ENCODE measurements around the gene RREB1. TPM values are rescaled to one million over a fixed set of nuclear protein-coding genes. Genes with fewer than 3 reads are reported as not detected.

Gene RREB1
- total RNA-seq, 1 experiment from 2014 or later: 38.4 TPM

DNA sequence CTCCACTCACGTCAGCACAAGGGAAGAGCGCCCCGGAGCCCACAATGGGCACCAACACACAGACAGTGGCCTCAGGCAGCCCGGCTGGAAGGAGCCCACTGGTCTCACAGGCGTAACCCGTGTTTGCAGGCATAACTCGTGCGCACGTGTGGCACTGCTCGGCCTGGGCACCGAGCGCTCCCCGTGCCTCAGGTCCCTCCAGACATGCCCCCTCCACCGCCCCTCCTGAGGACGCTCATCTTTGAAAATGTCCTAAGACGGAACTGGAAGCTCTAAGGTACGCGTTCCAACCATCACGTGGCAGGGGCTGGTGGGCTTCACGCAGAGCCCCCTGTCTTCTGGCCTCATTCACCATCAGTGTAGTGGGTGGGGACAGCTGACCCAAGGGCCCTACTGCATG is 160.6 kb downstream of the RREB1 start:
- intact Hi-C loops (cut with micrococcal nuclease; ENCODE audit: unreplicated experiment): no loop called here
- no TSS peak for BruUV-seq (replicated peaks)
- no peak for DNase-seq
- CTCF ChIA-PET: no interaction called here
- Mint-ChIP-seq H3K9me3 (ENCODE audit: low read depth, unreplicated experiment) (no peaks in the 10 kb centered on the region), H3K27ac (ENCODE audit: unreplicated experiment) (no peak overlapping the region), H3K36me3 (ENCODE audit: insufficient read depth, unreplicated experiment) (peaks cover under 1% of the 10 kb centered on the region), H3K4me3 (ENCODE audit: low read depth, unreplicated experiment) (no peak overlapping the region), H3K27me3 (ENCODE audit: unreplicated experiment) (no peaks in the 10 kb centered on the region), H3K4me1 (ENCODE audit: low read depth, unreplicated experiment) (peaks cover 8% of the 10 kb centered on the region)
- TF ChIP-seq, protein P1, sequence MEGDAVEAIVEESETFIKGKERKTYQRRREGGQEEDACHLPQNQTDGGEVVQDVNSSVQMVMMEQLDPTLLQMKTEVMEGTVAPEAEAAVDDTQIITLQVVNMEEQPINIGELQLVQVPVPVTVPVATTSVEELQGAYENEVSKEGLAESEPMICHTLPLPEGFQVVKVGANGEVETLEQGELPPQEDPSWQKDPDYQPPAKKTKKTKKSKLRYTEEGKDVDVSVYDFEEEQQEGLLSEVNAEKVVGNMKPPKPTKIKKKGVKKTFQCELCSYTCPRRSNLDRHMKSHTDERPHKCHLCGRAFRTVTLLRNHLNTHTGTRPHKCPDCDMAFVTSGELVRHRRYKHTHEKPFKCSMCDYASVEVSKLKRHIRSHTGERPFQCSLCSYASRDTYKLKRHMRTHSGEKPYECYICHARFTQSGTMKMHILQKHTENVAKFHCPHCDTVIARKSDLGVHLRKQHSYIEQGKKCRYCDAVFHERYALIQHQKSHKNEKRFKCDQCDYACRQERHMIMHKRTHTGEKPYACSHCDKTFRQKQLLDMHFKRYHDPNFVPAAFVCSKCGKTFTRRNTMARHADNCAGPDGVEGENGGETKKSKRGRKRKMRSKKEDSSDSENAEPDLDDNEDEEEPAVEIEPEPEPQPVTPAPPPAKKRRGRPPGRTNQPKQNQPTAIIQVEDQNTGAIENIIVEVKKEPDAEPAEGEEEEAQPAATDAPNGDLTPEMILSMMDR (IDR thresholded peaks at IDR 0.05; ENCODE audit: unreplicated experiment): no peak

DNA sequence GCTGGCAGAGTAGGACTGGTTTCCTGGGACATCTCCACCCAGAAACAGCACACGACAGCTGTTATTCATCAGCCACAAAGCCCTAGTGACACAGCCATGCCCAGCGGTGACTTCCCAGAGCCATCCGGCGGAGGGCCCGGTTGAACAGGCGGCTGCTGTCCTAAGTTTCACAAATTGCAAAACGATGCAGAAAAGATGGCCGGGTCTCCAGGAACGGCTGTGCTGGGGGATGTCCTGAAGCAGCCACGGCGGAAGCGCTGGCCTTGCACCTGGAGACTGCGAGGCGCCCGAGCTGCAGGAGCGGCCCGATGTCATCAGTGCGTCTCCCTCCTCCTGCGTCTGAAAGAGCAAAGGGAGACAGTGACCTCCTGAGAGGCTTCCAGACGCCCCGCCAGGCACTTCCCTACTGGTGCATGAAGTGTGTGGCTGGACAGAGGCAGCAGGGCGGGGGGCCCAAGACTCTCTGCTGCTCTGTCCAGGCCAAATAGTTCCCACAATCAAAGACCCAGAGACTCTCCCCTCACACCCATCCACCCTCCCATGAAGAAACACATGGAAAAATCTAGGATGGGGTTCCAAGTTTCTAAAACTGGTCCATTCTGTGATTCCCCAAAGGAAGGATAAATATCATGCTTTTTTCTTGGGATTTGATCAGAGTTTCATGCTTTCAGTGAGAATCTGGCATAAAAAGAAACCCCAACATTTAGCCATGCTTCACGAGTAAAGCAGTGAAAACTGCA is 161.2 kb downstream of the RREB1 start:
- H3K27me3 Mint-ChIP-seq (ENCODE audit: unreplicated experiment): no peaks in the 10 kb centered on the region
- CTCF ChIA-PET: no interaction called here
- TF ChIP-seq, protein P1 (IDR thresholded peaks at IDR 0.05; ENCODE audit: unreplicated experiment): no peak
- no peak for DNase-seq
- no TSS peak for BruUV-seq (replicated peaks)
- intact Hi-C loops (cut with micrococcal nuclease; ENCODE audit: unreplicated experiment): no loop called here
- no peak overlapping the region for H3K4me3 Mint-ChIP-seq (ENCODE audit: low read depth, unreplicated experiment)
- peaks cover 6% of the 10 kb centered on the region for H3K36me3 Mint-ChIP-seq (ENCODE audit: insufficient read depth, unreplicated experiment)
- no peaks in the 10 kb centered on the region for H3K9me3 Mint-ChIP-seq (ENCODE audit: low read depth, unreplicated experiment)
- no peak overlapping the region for H3K27ac Mint-ChIP-seq (ENCODE audit: unreplicated experiment)
- peaks cover 8% of the 10 kb centered on the region for H3K4me1 Mint-ChIP-seq (ENCODE audit: low read depth, unreplicated experiment)

DNA sequence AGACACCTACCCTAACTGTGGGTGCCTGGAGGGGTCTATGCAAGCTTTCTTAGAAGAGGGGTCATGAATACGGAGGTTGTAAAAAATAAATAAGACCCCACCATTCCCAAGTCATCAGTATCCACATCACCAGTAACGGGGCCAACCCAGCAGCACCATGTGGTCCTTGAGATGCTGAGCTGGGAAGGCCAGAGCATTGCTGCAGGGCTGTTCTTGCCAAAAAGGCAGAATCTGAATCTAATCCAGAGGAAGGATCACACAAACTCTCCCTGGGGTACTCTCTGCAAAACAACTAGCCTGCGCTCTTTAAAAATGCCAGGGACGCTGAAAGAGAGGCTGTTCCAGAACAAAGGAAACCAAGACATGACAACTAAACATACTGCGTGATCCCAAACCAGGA is 162.1 kb downstream of the RREB1 start:
- CTCF ChIA-PET: no interaction called here
- Mint-ChIP-seq H3K4me1 (ENCODE audit: low read depth, unreplicated experiment) (peaks cover 8% of the 10 kb centered on the region), H3K4me3 (ENCODE audit: low read depth, unreplicated experiment) (no peak overlapping the region), H3K9me3 (ENCODE audit: low read depth, unreplicated experiment) (no peaks in the 10 kb centered on the region), H3K36me3 (ENCODE audit: insufficient read depth, unreplicated experiment) (peaks cover 6% of the 10 kb centered on the region), H3K27ac (ENCODE audit: unreplicated experiment) (no peak overlapping the region), H3K27me3 (ENCODE audit: unreplicated experiment) (no peaks in the 10 kb centered on the region)
- DNase-seq: no peak
- TF ChIP-seq, protein P1 (IDR thresholded peaks at IDR 0.05; ENCODE audit: unreplicated experiment): no peak
- no TSS peak for BruUV-seq (replicated peaks)
- intact Hi-C loops (cut with micrococcal nuclease; ENCODE audit: unreplicated experiment): no loop called here

DNA sequence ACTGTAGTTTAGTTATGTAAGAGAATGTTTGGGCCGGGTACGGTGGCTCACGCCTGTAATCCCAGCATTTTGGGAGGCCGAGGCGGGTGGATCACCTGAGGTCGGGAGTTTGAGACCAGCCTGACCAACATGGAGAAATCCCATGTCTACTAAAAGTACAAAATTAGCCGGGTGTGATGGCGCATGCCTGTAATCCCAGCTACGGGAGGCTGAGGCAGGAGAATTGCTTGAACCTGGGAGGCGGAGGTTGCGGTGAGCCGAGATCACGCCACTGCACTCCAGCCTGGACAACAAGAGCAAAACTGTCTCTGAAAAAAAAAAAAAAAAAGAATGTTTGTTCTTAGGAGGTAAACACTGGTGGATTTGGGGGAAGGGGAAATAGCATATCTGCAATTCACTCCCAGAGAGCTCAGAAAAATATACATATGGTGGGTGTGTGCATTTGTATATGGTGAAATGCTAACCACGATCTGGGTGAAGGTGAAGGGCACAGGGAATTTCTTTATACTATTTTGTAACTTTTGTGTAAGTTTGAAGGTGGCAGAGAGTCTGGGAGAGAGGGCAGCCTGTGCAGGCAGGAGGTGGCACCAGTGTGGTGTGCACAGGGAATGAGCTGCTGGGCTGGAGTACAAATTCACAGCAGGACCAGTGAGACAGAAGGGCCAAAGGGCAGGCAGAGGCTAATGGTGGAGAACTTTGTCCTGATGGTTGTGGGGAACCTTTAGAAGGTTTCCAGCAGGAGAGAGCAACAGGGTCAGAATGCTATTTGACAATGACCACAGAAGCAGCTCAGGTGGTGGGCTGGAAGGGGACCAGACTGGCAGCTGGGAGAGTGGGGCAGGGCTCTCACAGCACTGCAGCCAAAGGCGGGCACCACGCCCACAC is 162.8 kb downstream of the RREB1 start:
- no TSS peak for BruUV-seq (replicated peaks)
- CTCF ChIA-PET: no interaction called here
- peaks cover 6% of the 10 kb centered on the region for H3K36me3 Mint-ChIP-seq (ENCODE audit: insufficient read depth, unreplicated experiment)
- no peak for DNase-seq
- H3K9me3 Mint-ChIP-seq (ENCODE audit: low read depth, unreplicated experiment): no peaks in the 10 kb centered on the region
- peaks cover 8% of the 10 kb centered on the region for H3K4me1 Mint-ChIP-seq (ENCODE audit: low read depth, unreplicated experiment)
- H3K4me3 Mint-ChIP-seq (ENCODE audit: low read depth, unreplicated experiment): no peak overlapping the region
- no peaks in the 10 kb centered on the region for H3K27me3 Mint-ChIP-seq (ENCODE audit: unreplicated experiment)
- intact Hi-C loops (cut with micrococcal nuclease; ENCODE audit: unreplicated experiment): no loop called here
- no peak overlapping the region for H3K27ac Mint-ChIP-seq (ENCODE audit: unreplicated experiment)
- TF ChIP-seq, protein P1 (IDR thresholded peaks at IDR 0.05; ENCODE audit: unreplicated experiment): no peak

All from Calu3 (cell line).